Measurements from ENCODE around the gene NMRK1. TPM values are rescaled to one million over a fixed set of nuclear protein-coding genes. Genes with fewer than 3 reads are reported as not detected.

The NMRK1 gene
- total RNA-seq, 1 experiment from 2014 or later = 7.8 TPM

DNA sequence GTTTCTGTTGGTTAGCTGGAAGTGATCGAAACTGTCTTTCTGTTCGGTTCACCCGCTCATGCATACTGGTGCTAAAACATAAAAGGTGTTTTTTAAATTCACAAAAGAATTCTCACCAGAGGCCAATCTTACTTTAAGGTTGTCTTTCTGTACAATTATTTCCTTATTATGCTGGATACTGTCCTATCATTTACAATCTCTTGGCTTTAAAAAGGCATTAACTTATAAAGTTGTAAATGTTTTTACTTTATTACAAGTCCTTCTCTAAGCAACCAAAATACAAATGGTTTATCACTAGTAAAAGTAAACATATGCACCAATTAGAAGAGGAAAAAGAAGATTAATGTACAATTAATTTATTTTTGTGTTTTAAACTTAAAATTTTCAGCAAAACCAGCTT lies 70.6 kb downstream of the NMRK1 start:
- TF ChIP-seq, protein P1, sequence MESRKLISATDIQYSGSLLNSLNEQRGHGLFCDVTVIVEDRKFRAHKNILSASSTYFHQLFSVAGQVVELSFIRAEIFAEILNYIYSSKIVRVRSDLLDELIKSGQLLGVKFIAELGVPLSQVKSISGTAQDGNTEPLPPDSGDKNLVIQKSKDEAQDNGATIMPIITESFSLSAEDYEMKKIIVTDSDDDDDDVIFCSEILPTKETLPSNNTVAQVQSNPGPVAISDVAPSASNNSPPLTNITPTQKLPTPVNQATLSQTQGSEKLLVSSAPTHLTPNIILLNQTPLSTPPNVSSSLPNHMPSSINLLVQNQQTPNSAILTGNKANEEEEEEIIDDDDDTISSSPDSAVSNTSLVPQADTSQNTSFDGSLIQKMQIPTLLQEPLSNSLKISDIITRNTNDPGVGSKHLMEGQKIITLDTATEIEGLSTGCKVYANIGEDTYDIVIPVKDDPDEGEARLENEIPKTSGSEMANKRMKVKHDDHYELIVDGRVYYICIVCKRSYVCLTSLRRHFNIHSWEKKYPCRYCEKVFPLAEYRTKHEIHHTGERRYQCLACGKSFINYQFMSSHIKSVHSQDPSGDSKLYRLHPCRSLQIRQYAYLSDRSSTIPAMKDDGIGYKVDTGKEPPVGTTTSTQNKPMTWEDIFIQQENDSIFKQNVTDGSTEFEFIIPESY (IDR thresholded peaks at IDR 0.05; ENCODE audit: extremely low read depth, insufficient replicate concordance, low read length) = no peak
- TF ChIP-seq ELF1 (IDR thresholded peaks at IDR 0.05; ENCODE audit: borderline replicate concordance, low read depth) (no peak), YY1 (IDR thresholded peaks at IDR 0.05; ENCODE audit: extremely low read depth, insufficient replicate concordance, low read depth, low read length) (no peak), JUND (IDR thresholded peaks at IDR 0.05) (no peak), ZNF274 (IDR thresholded peaks at IDR 0.05; ENCODE audit: low read depth, low read length) (no peak), EZH2 (IDR thresholded peaks at IDR 0.05) (no peak), SRF (IDR thresholded peaks at IDR 0.05; ENCODE audit: low read depth) (no peak), ZFX (IDR thresholded peaks at IDR 0.05) (no peak), EZH2phosphoT487 (IDR thresholded peaks at IDR 0.05; ENCODE audit: borderline replicate concordance) (no peak), EGR1 (IDR thresholded peaks at IDR 0.05; ENCODE audit: low read depth) (no peak), CBX3 (IDR thresholded peaks at IDR 0.05; ENCODE audit: low read depth) (no peak), TCF7L2 (IDR thresholded peaks at IDR 0.05; ENCODE audit: borderline replicate concordance, extremely low read depth, insufficient read depth, insufficient read length) (no peak), RAD21 (IDR thresholded peaks at IDR 0.05; ENCODE audit: low read depth) (no peak), SP1 (IDR thresholded peaks at IDR 0.05; ENCODE audit: low read depth) (no peak)
- TF ChIP-seq, protein P2, sequence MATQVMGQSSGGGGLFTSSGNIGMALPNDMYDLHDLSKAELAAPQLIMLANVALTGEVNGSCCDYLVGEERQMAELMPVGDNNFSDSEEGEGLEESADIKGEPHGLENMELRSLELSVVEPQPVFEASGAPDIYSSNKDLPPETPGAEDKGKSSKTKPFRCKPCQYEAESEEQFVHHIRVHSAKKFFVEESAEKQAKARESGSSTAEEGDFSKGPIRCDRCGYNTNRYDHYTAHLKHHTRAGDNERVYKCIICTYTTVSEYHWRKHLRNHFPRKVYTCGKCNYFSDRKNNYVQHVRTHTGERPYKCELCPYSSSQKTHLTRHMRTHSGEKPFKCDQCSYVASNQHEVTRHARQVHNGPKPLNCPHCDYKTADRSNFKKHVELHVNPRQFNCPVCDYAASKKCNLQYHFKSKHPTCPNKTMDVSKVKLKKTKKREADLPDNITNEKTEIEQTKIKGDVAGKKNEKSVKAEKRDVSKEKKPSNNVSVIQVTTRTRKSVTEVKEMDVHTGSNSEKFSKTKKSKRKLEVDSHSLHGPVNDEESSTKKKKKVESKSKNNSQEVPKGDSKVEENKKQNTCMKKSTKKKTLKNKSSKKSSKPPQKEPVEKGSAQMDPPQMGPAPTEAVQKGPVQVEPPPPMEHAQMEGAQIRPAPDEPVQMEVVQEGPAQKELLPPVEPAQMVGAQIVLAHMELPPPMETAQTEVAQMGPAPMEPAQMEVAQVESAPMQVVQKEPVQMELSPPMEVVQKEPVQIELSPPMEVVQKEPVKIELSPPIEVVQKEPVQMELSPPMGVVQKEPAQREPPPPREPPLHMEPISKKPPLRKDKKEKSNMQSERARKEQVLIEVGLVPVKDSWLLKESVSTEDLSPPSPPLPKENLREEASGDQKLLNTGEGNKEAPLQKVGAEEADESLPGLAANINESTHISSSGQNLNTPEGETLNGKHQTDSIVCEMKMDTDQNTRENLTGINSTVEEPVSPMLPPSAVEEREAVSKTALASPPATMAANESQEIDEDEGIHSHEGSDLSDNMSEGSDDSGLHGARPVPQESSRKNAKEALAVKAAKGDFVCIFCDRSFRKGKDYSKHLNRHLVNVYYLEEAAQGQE (IDR thresholded peaks at IDR 0.05; ENCODE audit: low read depth) = no peak
- TF ChIP-seq, protein P3, sequence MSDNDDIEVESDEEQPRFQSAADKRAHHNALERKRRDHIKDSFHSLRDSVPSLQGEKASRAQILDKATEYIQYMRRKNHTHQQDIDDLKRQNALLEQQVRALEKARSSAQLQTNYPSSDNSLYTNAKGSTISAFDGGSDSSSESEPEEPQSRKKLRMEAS (IDR thresholded peaks at IDR 0.05) = no peak
- TF ChIP-seq, protein P4, sequence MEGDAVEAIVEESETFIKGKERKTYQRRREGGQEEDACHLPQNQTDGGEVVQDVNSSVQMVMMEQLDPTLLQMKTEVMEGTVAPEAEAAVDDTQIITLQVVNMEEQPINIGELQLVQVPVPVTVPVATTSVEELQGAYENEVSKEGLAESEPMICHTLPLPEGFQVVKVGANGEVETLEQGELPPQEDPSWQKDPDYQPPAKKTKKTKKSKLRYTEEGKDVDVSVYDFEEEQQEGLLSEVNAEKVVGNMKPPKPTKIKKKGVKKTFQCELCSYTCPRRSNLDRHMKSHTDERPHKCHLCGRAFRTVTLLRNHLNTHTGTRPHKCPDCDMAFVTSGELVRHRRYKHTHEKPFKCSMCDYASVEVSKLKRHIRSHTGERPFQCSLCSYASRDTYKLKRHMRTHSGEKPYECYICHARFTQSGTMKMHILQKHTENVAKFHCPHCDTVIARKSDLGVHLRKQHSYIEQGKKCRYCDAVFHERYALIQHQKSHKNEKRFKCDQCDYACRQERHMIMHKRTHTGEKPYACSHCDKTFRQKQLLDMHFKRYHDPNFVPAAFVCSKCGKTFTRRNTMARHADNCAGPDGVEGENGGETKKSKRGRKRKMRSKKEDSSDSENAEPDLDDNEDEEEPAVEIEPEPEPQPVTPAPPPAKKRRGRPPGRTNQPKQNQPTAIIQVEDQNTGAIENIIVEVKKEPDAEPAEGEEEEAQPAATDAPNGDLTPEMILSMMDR (IDR thresholded peaks at IDR 0.05 in 2 of 3, conservative IDR thresholded peaks at IDR 0.05 in 1 of 3; ENCODE audit: borderline replicate concordance in 1 of 3, insufficient read depth in 1 of 3, low read depth in 2 of 3, low read length in 2 of 3) = no peak
- TF ChIP-seq, protein P5, sequence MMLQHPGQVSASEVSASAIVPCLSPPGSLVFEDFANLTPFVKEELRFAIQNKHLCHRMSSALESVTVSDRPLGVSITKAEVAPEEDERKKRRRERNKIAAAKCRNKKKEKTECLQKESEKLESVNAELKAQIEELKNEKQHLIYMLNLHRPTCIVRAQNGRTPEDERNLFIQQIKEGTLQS (IDR thresholded peaks at IDR 0.05) = no peak
- Histone ChIP-seq H3K4me2 (ENCODE audit: low read length) (no peak overlapping the region), H3K9ac (ENCODE audit: low read length) (no peak overlapping the region), H3K36me3 (ENCODE audit: control insufficient read depth in 1 of 2, insufficient read depth in 2 of 2, low read length in 2 of 2) (peaks cover 0 to 8% of the 10 kb centered on the region in 2 experiments; a peak in 1 of 4 replicates), H3K9me2 (ENCODE audit: insufficient read depth) (no peaks in the 10 kb centered on the region), H3K9me3 (ENCODE audit: control insufficient read depth in 1 of 2, insufficient read depth in 1 of 2, low read depth in 1 of 2, low read length in 2 of 2) (no peaks in the 10 kb centered on the region), H2AFZ (ENCODE audit: low read depth, low read length, poor library complexity, severe bottlenecking) (no peak overlapping the region), H3K79me2 (ENCODE audit: insufficient read depth, low read length) (peaks cover 60% of the 10 kb centered on the region), H3K27me3 (ENCODE audit: insufficient read depth, low read length) (no peaks in the 10 kb centered on the region), H4K20me1 (ENCODE audit: insufficient read depth) (no peaks in the 10 kb centered on the region; the same call in 1 of the 2 replicates), H3K4me1 (ENCODE audit: control insufficient read depth in 1 of 2, insufficient read depth in 2 of 2, low read length in 2 of 2) (no peaks in the 10 kb centered on the region), H3K27ac (ENCODE audit: low read depth, low read length) (no peak overlapping the region), H3K4me3 (replicated peaks in 1 of 2; ENCODE audit: low read depth in 1 of 2, low read length in 2 of 2) (no peak overlapping the region)
- intact Hi-C loops (cut with micrococcal nuclease) = no loop called here
- ATAC-seq (no peak), DNase-seq (ENCODE audit: low read depth, low spot score) (no peak)
- ChIA-PET CTCF (no interaction called here), RAD21 (ENCODE audit: low non-redundant PET in 1 of 2, low total read pairs in 2 of 2, uncharacterized antibody in 2 of 2, unreplicated experiment in 2 of 2) (no interaction called here), POLR2A (no interaction called here)
- BruUV-seq (replicated peaks) = no TSS peak

Measured in HCT116 (cell line).